AG08395 (cell line): ENCODE results near the gene ANKH.
"Not testable (repeated sequence)": the region's sequence is repeated elsewhere in the genome, so short reads cannot be mapped to it uniquely, and the experiment has no call there.

ENCODE experiments used
- DNase-seq: peaks from one replicate; pipeline ENCODE4 v3.0.0; 2012; ENCODE audit warnings: mixed read lengths, low spot score

Gene ANKH

GRCh38 chr5:14882658-14883580, 11.3 kb upstream of the ANKH start:
- no peak for DNase-seq

GRCh38 chr5:14881826-14882225, 10.2 kb upstream of the ANKH start:
- no peak for DNase-seq

- DNase-seq, result no peak
These were observed 9.1 kb upstream of the ANKH start for GRCh38 chr5:14880688-14881087.

- no peak for DNase-seq
These were observed 8.5 kb upstream of the ANKH start for GRCh38 chr5:14879937-14880589.

DNA sequence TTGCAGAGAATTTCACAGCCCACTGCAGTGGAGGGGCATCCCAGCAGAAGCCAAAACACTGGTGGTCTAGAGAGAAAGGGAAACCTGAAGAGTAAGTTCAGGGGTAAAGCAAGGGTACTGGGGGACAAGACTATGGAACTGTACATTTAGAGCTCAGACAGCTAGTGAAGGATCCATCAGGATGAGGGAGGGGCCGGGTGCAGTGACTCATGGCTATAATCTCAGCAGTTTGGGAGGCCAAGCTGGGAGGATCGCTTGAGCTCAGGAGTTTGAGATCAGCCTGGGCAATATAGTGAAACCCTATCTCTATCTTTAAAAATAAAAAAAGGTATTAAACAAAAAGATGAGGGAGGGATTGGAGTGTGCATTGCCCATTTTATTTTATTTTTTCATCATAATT, 7.8 kb upstream of the ANKH start:
- no peak for DNase-seq

- not testable (repeated sequence) for DNase-seq
These were observed 6.6 kb upstream of the ANKH start for GRCh38 chr5:14878192-14878591.

DNA sequence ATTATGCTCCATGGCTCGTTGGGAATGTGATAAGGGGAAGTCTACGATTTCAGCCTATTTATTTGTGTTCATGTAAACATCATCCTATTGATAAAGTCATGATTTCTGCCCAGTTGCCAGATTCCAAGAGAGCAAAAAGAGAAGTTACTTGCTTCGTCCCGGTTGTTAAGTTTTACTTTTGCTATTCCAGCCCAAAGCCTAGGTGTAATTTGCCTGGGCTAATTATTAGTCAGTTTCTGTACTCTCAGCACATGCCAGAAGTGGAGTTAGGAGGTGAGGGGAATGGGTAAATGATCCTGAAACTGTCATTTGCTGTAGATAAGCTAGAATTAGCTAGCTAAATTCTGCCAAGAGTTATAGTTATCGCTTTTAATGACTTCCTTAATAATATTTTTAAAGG, 4.5 kb upstream of the ANKH start:
- DNase-seq, result no peak

DNA sequence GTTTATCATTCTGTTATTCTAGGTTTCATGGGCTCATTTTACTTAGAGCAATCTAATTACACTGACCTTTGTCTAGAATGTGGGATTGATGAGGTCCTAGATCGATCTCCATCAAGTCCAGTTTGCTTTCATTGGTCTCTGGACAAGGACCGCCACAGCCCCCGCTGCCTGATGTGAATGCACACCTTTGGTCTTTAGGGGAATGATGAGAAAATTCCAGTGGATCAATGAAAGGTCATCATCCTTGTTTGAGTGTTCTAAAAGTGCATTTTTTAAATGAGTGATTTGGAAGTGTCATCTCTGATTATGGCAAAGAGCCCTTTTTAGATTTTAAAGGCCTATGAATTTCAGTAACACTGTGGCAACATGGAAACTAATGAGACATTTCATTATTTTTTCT, 2.2 kb upstream of the ANKH start:
- DNase-seq, result no peak

DNA sequence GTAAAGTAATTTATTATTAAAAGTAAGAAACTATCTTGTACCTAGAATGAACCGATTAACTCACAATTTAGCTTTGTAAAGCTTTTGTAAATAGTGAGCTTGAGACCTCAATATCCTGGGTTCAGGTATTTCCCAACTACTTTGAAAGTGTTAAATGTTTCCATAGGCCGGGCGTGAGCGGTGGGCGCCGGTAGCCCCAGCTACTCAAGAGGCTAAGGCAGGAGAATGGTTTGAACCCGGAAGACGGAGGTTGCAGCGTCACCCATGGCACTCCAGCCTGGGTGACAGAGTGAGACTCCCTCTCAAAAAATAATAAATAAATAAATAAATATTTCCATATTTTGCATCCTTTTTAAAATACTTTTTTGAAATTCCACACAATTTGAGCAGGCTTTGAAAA, 1.5 kb upstream of the ANKH start:
- no peak for DNase-seq

- DNase-seq, result peak; percentile 56
These were observed 752 bp upstream of the ANKH start for GRCh38 chr5:14872070-14872989.

DNA sequence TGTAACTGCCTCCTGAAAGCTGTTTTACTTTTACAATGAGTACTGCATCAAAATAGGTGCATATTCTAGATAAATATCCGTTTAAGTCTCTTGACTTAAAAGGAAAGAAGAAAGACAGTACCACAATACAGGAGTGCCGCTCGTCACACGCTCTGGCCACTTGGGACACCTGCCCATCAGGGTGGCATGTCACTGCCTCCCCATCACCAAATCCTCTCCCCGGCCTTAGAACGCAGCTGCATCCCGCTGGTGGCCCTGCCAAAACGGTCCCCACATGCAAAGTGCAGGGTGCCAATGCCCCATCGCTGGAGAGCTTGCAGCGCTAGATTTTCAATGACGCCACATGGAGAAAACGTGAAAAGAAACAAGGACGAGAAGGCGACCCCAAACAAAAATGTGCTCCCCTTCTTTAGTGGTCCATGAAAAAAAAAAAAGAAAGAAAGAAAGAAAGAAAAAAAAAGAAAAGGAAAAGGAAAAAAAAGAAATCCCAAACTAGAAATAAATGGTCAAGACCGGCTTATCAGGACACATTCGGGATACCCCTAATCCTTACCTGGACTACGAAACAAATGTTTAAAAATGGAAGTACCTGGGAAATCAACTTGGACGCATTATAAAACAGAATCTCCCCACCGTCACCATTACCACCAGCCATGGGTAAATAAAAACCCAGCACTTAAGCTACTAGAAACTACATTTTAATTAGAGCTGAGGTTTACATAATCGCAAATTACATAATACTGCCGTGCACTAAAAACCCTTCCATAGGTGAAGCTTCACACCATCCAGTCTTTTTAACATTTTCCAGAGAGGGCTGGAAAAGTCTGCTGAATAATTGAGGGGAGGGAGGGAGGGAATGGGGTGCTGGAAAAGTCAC, 1.0 kb downstream of the ANKH start:
- DNase-seq, result no peak

- DNase-seq, result no peak
These were observed 1.9 kb downstream of the ANKH start for GRCh38 chr5:14869668-14870164.

GRCh38 chr5:14869233-14869632, 2.3 kb downstream of the ANKH start:
- DNase-seq, result no peak

DNA sequence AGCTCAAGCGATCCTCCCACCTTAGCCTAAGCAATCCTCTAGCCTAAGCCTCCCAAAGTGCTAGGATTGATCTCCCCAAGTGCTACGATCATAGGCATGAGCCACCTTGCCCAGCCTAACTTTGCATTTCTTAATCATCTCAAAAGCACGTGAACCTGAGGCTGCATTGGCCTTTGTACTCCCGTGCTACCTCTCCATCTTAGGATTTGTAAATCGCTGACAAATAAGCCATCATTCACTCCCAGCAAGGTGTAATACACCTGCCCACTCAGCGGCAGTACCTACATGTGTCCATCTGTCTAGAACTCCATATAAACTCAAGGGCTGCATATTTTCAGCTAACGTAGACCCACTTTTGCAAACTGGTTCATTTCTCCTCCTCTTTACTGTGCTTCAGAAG, 2.8 kb downstream of the ANKH start:
- DNase-seq, result no peak

- no peak for DNase-seq
These were observed 7.3 kb downstream of the ANKH start for GRCh38 chr5:14864181-14864812.

DNA sequence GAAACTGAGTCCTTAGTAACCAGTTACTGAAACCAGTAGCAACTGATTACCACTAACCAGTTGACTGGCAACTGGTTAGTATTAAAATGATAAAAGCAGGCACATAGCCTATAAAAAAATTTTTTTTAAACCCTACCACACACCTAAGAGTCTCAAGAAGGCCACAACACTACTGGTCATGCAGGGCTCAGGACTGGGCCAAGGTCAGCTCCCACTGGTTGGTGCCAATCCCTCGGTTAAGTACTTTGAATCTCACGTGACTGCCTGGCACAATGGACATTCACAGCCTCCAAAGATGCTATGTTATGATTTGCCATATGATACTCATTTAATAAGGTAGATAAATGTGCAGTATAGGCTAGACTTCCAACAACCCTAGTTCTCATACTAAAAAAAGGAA, 8.5 kb downstream of the ANKH start:
- DNase-seq, result no peak

DNA sequence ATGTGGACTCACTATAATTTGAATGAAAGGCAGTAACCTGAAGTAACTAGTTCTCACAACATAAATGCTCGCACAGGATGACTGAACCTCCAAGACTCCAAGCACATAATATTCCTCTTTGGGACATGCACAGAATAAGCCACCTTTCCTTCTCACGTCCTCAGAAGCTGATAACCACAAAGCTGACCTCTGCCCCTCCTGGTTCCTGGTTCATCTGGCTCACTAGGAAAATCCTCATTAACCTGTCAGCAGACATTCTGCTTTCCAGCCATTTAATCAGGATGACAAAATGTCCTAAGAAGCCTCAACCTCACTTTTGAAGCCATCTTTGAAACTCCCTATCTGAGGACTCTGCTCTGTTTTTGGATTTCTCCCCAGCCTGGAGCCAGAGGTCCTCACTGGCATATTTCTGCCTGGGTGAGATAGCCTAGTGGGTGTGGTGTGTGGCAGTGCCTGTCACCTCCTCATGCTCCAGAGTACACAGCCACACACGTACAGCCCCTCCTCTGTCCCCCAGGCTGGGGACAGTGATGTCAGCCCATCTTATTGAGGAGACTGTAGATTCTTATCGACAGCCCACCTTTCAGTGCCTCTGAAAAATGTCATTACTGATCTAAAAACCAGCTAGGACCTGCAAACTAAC, 10.3 kb downstream of the ANKH start:
- no peak for DNase-seq

DNA sequence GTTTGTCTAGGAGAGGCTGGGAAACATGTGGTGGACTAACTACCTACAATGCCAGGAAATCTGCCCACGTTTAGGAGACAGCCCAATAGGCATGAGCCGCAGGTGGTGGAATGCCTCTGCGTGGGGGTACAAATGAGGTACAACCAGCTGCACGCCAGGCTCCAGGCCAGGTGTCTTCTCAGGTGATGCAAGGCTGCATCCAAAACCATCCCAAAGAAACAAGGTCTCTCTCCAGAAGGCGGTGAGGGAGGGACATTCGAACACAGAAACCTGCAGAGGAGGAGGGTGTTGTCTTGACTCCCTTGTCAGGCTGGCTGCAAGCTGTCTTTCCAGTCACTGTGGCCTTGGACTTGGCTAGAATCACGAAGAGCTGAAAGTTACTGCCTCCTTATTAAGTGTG, 11.6 kb downstream of the ANKH start:
- DNase-seq, result no peak

DNA sequence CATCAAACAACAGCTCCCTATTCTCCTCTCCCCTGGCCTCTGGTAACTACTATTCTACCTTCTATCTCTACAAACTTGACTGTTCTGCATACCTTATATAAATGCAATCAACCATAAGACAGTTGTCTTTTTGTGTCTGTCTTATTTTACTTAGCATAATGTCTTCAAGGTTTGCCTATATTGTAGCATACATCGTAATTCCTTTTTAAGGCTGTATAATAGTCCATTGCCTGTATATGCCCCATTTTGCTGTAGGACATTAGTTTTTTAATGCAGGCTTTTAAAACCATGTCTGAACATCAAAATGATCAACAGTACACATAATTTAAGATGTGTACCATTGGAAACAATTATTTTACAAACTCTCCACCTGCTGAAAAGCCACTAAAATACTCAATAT, 12.4 kb downstream of the ANKH start:
- no peak for DNase-seq

DNA sequence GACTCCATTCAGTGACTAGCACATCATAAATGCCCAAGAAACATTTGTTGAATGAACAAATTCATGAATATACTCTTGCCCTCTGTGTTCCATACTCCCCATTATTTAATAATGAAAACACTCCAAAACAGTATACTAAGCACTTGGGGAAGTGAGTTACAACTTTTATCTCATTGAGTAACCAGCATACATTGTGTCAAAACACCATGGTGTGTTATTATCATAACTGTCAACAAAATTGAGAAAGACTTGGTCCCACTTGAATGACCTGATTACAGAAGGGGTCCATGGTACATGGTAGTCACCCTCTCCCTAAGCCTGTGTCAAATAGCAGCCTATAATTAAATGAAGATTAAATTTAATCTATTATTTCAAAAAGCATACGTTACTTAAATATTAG, 16.2 kb downstream of the ANKH start:
- DNase-seq, result no peak
